GM18511 (cell line): ENCODE data around the gene SLC16A11.
"Not testable (repeated sequence)": the region's sequence is repeated elsewhere in the genome, so short reads cannot be mapped to it uniquely, and the experiment has no call there.

Source experiments
- ATAC-seq: cut with Tn5 transposase; IDR thresholded peaks from one replicate; pipeline ENCODE4 v1.9.1; 2021; ENCODE audit warnings: mild to moderate bottlenecking, moderate library complexity; ENCODE audit not compliant: unreplicated experiment

The SLC16A11 gene, protein sequence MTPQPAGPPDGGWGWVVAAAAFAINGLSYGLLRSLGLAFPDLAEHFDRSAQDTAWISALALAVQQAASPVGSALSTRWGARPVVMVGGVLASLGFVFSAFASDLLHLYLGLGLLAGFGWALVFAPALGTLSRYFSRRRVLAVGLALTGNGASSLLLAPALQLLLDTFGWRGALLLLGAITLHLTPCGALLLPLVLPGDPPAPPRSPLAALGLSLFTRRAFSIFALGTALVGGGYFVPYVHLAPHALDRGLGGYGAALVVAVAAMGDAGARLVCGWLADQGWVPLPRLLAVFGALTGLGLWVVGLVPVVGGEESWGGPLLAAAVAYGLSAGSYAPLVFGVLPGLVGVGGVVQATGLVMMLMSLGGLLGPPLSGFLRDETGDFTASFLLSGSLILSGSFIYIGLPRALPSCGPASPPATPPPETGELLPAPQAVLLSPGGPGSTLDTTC

DNA sequence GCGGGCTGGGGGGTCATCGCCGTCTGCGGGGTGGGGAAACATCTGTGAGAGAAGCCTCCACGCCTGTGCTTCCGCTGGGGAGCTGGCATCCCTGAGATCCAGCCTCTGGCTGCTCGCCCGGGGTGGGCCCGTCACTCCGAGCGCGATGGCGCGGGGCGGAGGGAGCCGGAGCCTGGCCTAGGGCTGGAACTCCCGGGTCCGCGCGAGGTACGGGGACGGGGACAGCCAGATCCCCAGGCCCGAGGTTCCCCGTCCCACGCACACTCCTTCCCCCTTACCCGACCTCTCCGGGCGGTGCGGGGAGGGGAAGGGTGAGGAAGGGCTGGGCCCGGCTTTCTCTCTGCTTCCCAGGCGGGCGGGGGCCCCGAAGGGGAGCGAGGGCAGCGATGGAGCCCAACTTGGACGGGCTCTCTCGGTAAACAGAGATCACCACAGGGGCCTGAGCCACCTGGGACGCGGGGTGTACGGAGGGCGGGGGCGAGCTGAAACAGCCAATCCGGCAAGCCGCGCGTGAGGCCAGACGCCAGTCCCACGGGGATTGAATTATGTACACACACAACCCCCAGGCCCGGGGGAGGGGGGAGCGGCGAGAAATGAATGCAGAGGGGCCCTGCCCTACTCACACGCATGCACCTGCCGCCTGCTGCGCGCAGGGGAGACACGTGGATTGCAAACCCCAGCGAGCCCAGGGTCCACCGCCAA is at the start of gene SLC16A11:
SLC16A11 (minus strand) TSS at position 596 of the 702 bp plus-strand sequence; CDS start at position 17, 579 bp downstream.
- ATAC-seq = no peak

DNA sequence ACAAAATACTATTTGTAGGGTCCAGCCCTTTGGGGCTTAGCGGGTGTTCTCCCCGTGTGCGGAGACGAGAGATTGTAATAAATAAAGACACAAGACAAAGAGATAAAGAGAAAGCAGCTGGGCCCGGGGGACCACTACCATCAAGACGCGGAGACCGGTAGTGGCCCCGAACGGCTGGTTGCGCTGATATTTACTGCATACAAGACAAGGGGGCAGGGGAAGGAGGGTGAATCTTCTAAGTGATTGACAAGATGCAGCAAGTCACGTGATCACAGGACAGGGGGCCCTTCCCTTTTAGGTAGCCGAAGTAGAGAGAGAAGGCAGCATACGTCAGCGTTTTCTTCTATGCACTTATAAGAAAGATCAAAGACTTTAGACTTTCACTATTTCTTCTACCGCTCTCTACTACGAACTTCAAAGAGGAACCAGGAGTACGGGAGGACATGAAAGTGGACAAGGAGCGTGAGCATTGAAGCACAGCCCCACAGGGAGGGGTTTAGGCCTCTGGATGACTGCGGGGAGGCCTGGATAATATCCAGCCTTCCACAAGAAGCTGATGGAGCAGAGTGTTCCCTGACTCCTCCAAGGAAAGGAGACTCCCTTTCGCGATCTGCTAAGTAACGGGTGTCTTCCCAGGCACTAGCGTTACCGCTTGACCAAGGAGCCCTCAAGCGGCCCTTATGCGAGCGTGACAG is 47.6 kb upstream of the SLC16A11 start:
- not testable (repeated sequence) for ATAC-seq

DNA sequence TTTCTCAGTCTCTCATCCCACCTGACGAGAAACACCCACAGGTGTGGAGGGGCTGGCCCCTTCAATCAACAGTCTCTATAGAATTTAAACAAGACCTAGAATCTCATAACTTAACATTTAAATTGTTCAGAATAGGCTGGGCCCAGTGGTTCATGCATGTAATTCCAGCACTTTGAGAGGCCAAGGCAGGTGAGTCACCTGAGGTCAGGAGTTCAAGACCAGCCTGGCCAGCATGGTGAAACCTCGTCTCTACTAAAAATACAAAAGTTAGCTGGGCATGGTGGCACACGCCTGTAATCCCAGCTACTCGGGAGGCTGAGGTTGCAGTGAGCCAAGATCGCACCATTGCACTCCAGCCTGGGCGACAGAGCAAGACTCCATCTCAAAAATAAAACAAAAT is 45.7 kb upstream of the SLC16A11 start:
- ATAC-seq = not testable (repeated sequence)

DNA sequence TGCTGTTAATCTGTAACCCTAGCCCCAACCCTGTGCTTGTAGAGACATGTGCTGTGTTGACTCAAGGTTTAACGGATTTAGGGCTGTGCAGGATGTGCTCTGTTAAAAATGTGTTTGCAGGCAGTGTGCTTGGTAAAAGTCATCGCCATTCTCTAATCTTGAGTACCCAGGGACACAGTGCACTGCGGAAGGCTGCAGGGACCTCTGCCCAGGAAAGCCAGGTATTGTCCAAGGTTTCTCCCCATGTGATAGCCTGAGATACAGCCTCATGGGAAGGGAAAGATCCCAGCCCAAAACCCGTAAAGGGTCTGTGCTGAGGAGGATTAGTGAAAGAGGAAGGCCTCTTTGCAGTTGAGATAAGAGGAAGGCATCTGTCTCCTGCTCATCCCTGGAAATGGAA is 44.5 kb upstream of the SLC16A11 start:
- not testable (repeated sequence) for ATAC-seq

DNA sequence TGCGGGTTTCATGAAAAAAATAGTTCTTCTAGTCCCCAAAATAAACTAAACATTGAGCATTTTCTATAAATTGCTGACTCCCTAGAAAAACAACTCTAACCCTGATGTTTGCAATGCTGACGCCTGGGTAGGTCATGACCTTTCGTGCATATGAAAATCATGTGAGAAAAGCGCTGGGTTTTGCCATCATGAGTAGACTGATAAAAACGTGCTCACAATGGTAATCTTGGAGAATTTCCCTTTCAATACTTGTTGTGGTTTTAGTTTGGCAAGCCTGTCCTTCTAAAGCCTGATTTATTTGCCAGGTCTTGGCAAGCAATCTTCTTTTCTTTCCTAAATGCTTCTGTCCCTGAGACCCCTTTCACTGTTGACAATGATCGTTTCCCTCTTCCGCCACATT is 40.2 kb upstream of the SLC16A11 start:
- no peak for ATAC-seq

DNA sequence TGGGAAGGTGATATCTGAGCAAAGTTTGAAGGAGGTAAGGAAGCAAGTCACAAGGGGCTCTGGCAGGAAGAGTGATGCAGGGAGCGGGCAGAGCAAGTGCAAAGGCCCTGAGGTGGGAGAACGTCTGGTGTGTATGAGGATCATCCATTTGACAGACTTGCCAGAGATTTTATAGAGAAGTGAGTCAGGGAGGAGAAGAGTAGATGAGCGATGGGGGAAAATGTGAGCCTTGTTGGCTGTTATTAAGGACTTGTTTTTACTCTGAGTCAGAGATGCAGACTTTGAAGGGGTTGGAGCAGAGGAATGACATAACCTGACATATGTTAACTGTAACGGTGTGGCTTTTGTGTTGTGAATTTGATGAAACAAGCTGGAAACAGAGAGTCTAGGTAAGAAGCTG is 39.7 kb upstream of the SLC16A11 start:
- ATAC-seq = no peak

DNA sequence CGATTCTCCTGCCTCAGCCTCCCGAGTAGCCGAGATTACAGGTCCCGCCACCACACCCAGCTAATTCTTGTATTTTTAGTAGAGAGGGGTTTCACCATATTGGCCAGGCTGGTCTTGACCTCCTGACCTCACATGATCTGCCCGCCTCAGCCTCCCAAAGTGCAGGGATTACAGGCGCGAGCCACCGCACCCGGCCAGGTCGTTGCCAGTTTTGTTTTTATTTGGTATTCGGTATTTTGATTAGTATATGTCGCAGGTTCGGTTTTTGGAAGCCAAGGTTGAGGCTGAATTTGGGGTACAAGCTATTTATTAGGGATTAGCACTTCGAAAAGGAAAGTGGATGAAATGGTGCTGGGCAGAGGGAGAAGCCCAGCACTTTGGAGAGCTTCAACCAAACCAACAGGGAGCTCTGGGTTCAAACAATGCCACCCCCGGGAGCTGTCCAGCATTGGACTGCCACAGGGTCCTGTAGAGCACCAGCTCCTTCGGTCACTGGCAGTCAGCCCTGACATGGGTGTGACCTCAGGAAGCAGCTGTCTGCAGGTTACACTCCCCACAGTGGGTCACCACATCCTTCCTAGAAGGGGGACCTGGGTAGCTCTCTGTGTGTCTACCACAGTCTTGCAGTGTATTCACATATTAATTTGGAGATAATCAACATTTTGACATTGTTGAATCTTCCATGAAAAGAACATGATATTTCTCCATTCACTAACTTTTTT is 37.6 kb upstream of the SLC16A11 start:
- no peak for ATAC-seq

DNA sequence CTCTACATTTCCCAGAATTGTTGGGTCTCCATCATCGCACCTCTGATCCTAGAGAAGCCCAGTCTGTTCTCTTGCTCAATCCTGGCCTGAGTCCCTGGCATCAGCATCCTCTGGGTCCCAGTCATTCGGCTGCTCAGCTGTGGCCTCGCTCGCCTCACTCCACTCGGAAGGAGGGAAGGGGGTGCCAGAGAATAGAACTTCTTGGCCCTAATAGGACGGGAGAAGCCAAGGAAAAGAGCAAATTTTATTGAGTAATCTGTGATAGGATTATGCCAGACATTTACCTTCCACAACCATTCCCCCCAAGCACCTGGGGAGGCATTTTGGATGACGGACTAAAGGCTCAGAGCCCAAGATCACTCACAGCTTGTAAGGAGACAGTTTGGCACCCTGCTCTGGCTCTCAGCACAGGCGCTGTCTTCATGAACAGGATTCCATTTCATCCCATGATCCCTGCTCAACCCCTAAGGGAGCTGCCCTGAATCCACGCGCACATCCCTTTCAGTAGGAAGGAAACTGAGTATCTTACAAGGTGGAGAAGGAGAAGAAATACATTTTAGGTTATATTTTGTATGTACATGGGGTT is 36.7 kb upstream of the SLC16A11 start:
- no peak for ATAC-seq

DNA sequence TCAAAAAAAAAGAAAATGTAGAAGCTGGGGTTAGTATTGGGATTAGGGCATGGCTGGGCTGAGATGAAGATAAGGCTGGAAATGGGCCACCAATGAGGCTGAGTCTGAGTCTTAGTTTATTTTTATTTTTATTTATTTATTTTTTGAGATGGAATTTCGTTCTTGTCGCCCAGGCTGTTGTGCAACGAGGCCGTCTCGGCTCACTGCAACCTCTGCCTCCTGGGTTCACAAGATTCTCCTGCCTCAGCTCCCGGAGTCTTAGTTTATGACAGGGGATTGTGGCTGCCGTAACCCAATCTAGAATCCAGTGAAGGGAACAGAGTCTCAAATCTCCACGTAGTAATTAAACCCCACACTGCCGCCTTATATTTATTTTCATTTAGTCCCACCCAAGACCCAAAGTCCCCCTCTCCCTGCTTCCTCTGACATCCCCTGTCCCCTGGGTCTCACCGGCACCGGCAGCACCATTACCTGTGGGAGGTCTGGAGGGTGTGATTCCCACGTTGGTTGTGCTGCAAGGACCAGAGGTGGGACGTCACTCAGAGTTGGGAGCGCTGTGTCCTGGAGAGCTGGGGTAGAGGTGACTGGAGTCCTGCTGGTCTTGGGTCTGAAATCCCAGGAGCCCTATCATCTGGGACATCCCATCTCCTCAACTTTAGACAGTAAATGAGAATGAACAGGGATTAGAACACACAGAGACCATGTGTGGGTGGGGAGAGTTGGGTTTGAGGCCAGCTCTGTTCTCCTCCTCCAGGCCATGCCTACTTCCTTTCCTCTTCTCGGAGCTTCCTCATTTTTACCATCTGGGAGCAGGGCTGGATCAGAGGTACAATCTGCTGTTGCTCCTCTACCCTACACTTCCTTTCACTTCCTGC is 35.9 kb upstream of the SLC16A11 start, which contains the start of gene CLEC10A:
CLEC10A (minus strand) TSS at position 671 of the 875 bp plus-strand sequence. CDS start 1,439 bp downstream, outside the sequence.
- ATAC-seq = no peak

DNA sequence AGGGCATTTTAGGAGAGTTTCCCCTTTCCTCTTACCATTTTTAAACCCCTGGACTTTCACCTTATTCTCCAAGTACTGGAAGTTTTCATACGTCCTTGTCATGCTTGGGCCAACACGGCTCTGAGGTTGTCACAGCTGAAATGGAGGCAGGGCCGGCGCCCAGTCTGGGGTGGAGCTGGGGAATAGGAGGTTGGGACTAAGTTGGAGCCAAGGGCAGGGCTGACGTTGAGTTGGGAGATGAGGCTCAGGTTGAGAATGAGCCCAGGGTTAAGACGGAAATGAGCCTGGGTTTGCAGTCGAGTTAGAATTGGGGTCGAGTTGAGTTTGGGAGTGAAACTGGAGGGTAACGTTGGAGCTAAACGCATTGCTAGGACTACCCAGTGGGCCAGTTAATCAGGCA is 34.8 kb upstream of the SLC16A11 start:
- ATAC-seq = no peak

DNA sequence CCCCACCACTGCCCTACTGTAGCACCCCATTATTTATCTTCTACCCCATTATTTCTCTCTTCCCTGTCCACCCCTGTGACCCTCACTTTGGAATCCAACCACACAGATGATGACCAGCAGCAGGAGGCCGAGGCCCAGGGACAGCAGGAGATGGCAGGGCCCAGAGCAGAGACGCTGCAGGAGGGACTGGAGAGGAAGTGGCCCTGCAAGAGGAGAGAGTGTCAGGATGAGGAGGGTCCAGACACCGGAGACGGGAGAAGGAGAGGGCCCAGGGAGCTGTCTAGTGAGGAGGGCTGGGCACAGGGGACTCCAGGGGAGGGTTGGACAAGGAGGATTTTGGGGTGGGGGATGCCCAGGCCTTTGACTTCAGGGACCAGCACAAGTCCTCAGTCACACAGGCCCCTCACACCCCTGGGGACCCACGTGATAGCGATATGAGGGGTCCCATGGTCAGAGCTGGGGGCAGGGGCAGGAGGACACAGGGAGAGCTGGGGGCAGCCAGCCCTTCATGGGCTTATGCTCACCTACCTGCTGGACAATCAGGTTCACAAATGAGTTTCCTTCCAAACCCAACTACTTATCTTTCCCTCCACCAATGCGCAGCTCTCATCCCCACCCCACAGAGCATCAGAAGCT is 34.1 kb upstream of the SLC16A11 start:
- ATAC-seq = no peak

DNA sequence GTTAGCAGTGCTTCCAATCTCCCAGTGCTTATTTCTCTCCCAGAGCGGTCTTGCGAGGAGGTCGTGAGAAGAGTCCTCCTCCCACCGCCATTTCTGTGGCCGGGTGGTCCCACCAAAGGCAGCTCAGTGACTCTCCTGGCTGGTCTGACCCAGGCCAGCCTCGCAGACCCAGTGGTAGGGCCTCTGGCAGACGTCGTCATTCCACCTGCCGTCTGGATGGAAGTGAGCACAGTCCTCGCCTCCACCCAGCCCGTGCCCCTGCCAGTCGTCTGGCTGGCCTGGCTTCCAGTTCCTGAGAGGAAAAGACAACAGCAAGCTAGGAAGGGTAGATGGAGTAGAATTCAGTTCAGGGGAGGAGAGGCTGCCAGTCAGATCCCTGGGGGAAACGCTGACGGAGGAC is 31.0 kb upstream of the SLC16A11 start:
- ATAC-seq = no peak

DNA sequence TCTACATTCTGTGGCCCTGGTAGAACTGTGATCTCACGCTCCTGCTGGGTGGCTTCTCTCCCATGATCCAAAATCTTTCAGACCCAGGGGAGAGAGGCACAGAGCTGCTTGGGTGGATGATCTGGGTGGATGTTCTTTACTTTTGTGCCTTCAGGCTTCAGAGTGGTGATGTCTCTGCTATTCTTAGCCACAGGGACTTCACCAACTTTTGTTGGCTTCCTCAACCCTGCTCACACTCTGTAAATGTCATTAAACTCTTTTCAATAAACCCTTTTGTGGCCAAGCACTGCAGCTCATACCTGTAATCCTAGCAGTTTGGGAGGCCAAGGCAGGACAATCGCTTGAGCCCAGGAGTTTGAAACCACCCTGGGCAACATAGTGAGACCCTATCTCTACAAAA is 28.5 kb upstream of the SLC16A11 start:
- no peak for ATAC-seq

DNA sequence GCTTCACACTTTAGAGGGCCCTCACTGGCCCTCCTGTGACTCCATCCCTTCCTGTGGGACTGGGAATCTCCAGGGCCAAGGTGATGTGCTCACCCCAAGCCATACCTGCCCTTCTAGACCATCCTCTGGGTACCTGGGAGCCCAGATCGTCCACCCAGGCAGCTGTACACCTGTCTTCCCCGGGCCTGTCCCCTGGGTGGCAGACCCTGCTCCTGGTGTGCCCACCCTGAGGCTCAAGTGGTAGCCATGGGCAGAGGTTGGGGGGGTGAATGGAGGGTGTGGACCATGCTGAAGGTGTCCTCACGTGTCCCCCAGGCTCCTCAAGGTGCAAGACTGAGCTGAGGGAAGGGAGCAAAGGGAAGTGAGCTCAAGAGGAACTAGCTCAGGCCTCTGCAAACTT is 26.8 kb upstream of the SLC16A11 start:
- ATAC-seq = no peak

DNA sequence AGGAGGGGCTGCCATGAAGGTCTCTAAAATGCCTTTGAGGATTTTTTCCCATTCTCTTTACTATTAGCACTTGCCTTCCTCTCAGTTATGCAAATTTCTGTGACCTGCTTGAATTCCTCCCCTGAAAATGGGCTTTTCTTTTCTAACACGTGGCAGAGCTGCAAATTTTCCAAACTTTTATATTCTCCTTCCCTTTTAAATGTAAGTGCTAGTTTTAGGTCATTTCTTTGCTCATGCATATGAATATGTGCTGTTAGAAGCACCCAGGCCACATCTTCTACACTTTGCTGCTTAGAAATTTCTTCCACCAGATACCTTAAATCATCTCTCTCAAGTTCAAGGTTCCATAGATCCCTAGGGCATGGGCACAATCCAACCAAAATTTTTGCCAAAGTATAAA is 24.4 kb upstream of the SLC16A11 start:
- no peak for ATAC-seq

DNA sequence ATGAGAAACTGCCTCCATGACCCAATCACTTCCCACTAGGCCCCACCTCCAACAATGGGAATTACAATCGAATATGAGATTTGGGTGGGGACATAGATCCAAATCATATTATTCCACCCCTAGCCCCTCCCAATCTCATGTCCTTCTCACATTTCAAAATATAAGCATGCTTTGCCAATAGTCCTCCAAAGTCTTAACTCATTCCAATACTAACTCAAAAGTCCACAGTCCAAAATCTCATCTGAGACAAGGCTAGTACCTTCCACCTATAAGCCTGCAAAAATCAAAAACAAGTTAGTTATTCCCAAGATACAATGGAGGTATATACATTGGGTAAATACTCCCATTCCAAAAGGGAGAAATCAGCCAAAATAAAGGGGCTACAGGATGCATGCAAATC is 23.3 kb upstream of the SLC16A11 start:
- ATAC-seq = no peak

DNA sequence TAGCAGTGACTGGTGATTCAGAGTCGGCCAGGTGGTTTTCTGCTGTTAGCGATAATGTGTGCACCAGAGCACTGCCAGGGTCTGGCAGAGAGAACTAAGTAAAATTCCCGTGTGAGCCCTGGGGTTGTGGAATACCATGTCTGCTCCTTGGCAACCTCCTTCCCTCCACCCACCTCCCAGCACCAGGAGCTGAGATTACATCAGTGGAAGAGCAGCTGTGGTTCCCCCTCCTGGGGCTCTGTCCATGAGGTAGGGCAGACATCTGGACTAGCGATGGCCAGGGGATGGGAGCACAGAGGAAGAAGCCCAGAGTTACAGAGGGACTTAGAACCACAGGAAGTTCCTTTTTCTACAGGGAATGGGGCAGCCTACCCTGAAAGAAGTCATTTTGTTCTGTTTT is 20.4 kb upstream of the SLC16A11 start:
- no peak for ATAC-seq

DNA sequence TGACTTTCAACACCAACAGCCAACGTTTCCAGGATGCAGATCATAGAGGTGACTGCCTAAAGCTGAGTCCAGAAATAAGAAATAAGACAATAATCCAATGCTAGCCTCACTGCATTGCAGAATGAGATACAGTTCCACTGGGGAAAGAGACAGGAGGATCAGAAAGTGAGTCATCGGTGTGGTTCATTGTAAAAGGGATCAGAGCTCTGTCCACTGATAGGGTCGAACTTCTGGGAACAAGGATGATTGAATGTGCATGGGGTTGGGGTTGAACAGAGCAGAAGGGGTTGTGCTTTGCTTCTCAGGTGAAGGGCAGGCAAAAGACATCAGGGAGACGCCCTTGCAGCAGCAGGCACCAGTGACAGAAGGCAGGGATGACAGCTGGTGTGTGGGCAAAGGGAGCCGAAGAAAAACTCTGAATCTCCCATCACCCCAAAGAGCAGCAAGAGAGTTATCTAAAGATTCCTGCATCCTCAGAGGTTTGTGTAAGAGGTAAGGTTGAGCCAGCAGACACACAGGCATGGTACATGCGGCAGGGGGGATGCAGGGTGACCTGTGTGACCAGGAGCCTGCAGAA is 19.7 kb upstream of the SLC16A11 start:
- ATAC-seq = no peak
